GM11168 (cell line): ENCODE measurements around the gene AURKAIP1.

Source experiments
- in situ Hi-C: fragments of 300-500 bp; cut with MboI; formaldehyde crosslinking; loops from one replicate; pipeline ENCODE4 v1.12.0; 2022; ENCODE audit warnings: low sequenced_read_pairs; ENCODE audit not compliant: unreplicated experiment

Gene AURKAIP1

DNA sequence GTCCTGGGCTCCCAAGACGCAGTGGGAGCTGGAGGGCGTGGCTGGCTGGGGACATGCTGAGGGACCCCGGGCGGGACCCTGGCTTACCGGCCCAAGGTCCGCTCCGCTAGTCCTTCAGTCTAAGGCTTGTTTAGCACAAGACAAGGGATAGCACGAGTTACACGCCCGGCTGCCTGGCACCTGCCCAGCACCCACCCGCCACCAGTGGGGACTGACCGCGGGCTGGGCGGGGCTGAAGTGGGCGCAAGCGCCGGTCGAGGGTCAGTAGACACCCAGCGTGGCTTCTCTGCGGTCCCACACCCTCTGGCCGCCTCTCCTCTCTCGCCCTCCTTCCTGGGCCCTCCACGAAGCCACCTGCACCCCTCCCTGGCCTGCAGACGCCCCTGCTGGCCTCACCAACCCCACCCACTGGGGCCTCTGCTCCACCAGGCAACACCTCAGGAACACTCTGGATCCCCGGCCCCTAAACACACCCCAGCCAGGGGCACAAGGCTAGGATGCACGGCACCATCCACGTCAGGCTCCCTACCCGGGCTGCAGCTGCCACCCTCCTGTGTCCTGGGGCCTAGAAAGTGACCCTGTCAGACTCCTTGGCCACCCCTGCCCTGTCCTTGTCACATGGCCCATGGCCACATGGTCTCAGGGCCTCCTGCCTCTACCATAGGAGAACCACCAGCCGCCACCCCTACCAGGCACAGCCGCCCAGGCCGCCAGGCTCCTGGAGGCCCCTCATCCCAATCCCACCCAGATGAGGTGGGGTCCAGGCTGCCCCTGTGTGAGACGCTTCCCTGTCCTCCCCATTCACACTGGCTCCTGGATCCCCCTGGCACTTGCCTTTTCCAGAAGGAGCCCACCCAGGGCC, 37.8 kb downstream of the AURKAIP1 start:
- in situ Hi-C loops = no loop called here

DNA sequence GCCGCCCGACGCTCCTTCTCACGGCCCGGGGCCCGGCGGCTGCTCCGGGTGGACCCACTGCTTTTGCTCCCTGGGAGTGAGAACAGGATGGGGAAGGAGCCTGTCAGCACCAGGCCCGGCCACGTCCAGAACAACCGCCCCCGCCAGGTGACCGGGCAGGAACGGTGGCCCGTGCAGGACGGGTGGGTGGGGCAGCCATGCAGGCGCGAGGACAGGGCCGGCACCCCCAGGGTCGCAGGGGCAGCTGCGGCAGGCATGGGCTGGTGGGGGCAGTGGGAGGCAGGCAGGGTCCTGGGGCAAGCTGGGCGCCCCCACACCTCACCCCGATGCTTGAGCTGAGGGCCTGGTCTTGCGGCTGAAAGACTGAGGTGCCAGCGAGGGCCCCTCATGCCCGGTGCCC, 38.6 kb downstream of the AURKAIP1 start:
- in situ Hi-C loops = no loop called here

DNA sequence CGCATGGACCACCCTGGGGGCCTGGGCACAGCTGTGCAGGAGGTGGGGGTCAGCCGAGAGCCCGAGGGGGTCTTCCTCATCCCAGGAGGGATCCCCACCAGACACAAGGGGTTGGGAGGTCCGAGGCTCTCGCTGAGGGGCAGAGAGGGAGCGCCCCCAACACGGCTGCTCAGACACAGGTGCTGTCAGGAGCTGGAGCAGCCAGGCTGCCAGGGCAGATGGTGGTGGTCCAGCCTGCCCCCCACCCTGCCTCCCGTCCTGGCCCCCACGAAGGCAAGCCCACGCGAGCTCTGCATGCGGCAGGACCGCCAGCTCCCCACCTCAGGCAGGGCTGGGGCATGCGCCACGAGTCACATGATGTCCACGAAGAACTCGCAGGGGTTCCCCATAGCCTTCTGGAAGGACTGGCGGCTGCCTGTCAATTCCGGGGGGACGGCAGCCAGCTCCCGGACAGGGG, 39.2 kb downstream of the AURKAIP1 start:
- in situ Hi-C loops = no loop called here

DNA sequence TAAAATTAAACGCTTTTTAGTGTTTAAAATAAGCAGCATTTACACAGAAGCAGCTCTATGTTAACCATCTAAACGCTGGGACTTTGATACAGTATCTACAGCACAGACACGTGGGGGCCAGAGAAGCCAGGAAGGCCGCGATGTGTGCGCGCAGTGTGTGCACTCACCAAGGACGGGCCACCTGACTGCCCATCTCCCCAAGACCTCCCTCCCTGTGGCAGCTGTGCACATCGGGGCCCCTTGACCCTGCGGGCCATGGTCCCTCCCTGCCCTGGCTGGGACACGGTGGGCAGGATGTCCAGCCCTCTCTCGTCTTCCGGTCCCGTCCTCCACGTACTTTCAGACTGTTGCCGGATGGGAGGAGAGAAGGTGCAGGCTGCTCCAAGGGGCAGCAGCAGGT, 39.7 kb downstream of the AURKAIP1 start:
- in situ Hi-C loops = no loop called here

DNA sequence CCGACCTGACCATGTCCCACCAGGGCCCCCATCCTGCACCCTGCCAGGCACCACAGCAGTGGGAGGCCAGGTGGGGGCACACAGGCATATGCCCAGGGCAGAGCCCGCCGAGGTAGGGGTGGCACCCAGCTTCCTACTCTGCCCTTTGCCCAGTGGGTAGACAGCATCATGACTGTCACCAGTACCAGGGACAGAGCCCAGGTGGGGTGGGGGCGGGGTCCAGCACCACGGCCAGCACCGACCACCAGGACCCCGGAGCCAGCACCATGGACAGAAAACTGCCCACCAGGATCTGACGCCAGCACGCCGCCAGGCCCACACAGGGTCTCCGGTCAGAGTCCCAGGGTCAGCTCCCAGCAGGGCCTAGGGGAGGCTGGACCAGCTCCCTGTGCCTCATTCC, 40.2 kb downstream of the AURKAIP1 start:
- in situ Hi-C loops = no loop called here

DNA sequence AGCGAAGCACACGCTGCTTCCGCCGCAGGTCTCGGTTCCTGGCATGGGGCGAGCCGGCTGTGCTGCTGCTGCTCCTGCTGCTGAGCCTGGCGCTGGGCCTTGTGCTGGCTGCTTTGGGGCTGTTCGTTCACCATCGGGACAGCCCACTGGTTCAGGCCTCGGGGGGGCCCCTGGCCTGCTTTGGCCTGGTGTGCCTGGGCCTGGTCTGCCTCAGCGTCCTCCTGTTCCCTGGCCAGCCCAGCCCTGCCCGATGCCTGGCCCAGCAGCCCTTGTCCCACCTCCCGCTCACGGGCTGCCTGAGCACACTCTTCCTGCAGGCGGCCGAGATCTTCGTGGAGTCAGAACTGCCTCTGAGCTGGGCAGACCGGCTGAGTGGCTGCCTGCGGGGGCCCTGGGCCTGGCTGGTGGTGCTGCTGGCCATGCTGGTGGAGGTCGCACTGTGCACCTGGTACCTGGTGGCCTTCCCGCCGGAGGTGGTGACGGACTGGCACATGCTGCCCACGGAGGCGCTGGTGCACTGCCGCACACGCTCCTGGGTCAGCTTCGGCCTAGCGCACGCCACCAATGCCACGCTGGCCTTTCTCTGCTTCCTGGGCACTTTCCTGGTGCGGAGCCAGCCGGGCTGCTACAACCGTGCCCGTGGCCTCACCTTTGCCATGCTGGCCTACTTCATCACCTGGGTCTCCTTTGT, 41.3 kb downstream of the AURKAIP1 start:
- in situ Hi-C loops = no loop called here

DNA sequence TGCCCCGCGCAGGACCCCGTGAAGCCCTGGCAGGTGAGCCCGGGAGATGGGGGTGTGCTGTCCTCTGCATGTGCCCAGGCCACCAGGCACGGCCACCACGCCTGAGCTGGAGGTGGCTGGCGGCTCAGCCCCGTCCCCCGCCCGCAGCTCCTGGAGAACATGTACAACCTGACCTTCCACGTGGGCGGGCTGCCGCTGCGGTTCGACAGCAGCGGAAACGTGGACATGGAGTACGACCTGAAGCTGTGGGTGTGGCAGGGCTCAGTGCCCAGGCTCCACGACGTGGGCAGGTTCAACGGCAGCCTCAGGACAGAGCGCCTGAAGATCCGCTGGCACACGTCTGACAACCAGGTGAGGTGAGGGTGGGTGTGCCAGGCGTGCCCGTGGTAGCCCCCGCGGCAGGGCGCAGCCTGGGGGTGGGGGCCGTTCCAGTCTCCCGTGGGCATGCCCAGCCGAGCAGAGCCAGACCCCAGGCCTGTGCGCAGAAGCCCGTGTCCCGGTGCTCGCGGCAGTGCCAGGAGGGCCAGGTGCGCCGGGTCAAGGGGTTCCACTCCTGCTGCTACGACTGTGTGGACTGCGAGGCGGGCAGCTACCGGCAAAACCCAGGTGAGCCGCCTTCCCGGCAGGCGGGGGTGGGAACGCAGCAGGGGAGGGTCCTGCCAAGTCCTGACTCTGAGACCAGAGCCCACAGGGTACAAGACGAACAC, 42.1 kb downstream of the AURKAIP1 start:
- in situ Hi-C loops = no loop called here

DNA sequence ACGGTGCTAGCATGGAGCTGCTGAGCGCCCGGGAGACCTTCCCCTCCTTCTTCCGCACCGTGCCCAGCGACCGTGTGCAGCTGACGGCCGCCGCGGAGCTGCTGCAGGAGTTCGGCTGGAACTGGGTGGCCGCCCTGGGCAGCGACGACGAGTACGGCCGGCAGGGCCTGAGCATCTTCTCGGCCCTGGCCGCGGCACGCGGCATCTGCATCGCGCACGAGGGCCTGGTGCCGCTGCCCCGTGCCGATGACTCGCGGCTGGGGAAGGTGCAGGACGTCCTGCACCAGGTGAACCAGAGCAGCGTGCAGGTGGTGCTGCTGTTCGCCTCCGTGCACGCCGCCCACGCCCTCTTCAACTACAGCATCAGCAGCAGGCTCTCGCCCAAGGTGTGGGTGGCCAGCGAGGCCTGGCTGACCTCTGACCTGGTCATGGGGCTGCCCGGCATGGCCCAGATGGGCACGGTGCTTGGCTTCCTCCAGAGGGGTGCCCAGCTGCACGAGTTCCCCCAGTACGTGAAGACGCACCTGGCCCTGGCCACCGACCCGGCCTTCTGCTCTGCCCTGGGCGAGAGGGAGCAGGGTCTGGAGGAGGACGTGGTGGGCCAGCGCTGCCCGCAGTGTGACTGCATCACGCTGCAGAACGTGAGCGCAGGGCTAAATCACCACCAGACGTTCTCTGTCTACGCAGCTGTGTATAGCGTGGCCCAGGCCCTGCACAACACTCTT, 42.8 kb downstream of the AURKAIP1 start:
- in situ Hi-C loops = no loop called here

DNA sequence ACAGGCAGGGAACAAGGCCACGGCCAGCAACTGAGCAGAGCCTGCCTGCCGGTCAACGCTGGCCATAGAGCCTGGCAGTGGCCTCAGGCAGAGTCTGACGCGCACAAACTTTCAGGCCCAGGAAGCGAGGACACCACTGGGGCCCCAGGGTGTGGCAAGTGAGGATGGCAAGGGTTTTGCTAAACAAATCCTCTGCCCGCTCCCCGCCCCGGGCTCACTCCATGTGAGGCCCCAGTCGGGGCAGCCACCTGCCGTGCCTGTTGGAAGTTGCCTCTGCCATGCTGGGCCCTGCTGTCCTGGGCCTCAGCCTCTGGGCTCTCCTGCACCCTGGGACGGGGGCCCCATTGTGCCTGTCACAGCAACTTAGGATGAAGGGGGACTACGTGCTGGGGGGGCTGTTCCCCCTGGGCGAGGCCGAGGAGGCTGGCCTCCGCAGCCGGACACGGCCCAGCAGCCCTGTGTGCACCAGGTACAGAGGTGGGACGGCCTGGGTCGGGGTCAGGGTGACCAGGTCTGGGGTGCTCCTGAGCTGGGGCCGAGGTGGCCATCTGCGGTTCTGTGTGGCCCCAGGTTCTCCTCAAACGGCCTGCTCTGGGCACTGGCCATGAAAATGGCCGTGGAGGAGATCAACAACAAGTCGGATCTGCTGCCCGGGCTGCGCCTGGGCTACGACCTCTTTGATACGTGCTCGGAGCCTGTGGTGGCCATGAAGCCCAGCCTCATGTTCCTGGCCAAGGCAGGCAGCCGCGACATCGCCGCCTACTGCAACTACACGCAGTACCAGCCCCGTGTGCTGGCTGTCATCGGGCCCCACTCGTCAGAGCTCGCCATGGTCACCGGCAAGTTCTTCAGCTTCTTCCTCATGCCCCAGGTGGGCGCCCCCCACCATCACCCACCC, 43.7 kb downstream of the AURKAIP1 start, which contains the start of gene TAS1R3:
Gene TAS1R3 (plus strand): TSS at position 213 of the 898 bp plus-strand sequence. CDS start 66 bp downstream, at position 279.
- in situ Hi-C loops = no loop called here

DNA sequence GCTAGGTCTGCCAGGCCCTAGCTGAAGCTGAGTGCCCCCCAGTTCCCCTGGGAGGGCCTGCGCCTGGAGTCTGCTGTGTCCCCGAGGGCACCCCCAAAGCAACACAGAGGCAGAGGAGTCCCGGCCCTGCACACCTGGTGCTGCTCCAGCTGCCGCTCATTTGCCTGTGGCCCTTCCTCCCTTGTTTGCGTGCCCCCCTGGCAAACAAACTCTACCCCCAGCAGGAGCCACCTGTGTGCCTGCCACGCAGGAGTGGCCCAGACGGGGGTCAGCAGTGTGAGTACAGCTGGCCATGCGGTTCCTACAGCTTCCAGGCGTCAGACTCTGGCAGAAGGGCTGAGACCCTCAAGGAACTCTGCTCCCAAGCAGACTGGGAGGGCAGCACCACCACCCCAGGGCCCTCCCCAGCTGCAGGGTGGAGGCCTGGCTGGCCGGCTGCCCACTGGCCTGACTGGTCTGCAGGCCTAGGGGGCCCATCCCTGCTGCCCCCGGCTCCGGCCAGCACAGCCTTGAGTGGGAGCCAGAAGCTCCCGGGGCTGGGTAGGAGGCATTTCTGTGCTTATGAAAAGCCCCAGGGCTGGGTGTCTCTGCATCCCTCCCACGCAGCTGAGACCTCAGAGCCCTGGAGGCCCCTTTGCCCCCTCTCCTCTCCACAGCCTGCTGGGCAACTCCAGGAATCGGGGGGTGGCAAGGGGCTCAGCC, 44.5 kb downstream of the AURKAIP1 start:
- in situ Hi-C loops = no loop called here

DNA sequence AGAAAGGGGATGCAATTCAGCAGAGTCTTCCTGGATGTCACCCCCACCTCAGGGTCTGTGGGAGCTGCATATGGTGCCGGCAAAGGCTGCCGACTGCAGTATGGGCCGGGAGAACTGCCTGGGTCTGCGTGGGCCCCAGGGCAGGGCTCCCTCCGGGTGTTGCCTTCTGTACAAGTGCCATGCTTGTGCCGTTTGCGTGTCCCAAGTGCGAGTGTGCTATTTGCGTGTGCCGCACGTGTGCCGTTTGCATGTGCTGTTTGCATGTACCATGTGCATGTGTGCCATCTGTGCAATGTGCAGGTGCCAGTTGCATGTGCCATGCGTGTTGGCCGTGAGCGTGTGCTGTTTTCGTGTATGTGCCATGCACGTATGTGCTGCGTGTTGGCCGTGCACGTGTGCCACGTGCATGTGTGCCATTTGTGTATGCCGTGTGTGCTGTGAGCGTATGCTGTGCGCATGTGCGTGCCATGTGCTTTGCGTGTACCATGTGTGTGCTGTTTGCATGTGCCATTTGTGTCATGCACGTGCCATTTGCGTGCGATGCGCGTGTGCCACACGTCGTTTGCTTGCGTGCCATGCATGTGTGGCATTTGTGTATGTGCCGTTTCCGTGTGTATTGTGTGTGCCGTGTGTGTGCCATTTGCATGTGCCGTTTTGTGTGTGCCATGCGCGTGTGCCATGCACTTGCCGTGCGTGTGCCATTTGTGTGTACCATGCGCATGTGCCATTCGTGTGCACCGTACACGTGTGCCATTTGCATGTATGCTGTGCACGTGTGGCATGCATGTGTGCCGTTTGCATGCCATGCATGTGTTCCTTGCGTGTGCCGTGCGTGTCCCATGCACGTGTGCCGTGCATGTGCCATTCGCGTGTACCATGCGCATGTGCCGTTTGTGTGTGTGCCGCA, 45.5 kb downstream of the AURKAIP1 start:
- in situ Hi-C loops = no loop called here

DNA sequence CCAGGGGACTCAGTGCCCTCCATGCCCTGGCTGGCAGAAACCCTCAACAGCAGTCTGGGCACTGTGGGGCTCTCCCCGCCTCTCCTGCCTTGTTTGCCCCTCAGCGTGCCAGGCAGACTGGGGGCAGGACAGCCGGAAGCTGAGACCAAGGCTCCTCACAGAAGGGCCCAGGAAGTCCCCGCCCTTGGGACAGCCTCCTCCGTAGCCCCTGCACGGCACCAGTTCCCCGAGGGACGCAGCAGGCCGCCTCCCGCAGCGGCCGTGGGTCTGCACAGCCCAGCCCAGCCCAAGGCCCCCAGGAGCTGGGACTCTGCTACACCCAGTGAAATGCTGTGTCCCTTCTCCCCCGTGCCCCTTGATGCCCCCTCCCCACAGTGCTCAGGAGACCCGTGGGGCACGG, 46.8 kb downstream of the AURKAIP1 start:
- in situ Hi-C loops = no loop called here

DNA sequence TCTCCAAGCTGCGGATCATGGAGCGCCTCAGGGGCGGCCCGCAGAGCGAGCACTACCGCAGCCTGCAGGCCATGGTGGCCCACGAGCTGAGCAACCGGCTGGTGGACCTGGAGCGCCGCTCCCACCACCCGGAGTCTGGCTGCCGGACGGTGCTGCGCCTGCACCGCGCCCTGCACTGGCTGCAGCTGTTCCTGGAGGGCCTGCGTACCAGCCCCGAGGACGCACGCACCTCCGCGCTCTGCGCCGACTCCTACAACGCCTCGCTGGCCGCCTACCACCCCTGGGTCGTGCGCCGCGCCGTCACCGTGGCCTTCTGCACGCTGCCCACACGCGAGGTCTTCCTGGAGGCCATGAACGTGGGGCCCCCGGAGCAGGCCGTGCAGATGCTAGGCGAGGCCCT, 47.7 kb downstream of the AURKAIP1 start:
- in situ Hi-C loops = no loop called here

DNA sequence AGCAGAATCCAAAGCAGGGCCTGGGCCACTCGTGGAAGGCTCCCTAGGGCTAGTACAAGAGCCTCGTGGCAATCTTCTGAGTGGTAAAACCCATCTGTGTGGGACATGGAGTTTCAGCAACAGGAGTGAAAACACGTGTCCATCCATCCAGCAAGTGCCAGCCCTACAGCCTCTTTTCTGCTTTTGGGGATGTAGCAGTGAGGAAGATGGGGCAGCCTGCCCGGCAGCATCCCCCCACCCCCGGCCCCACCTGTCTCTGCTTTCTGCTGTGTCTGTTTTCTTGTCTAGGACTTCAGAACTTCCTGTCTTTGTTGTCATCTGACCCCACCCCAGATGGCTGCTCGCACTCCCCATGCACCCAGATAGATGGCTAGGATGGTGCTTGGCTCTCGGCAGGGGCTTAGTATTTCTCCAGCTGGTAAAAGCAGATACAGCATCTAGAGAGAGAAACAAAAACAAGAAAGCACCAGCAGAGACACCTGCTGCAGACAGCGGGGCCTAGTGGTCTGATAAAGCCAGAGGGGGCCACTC, 48.9 kb downstream of the AURKAIP1 start:
- in situ Hi-C loops = no loop called here

DNA sequence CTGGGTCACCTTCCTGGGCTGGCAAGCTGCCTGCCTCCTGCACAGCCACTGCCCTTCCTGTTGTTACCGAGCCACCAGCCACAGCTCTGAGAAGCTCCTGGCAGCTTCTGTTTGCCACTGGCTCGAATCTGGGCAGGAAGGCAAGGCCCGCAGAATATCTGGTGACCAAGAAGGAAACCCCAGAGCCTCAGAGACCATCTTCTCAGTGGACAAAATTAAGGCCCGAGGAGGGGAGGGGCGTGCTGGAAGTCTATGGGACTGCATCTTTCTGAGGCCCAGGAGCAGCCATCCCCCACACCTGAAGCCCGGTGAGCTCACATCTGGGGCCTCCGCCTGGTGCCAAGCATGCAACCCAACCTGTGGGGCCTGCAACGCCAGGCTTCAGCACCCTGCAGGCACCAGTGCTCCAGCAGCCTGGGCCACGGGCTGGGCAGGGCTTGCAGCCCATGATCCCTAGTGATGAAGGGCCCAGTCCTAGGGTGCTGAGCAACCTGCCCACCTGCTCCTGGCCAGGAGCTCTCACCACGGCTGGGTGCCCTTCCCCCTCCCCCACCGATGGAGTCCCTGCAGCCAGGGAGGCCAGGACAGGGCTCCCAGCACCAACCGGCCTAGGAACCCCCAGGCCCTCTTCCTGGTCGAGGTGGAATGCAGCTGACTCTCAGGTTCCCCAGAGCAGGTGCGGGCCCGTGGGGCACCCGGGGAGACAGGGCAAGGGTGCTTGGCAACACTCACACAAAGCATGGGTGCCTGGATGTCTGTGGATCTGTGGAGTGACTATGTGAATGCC, 49.5 kb downstream of the AURKAIP1 start:
- in situ Hi-C loops = no loop called here

DNA sequence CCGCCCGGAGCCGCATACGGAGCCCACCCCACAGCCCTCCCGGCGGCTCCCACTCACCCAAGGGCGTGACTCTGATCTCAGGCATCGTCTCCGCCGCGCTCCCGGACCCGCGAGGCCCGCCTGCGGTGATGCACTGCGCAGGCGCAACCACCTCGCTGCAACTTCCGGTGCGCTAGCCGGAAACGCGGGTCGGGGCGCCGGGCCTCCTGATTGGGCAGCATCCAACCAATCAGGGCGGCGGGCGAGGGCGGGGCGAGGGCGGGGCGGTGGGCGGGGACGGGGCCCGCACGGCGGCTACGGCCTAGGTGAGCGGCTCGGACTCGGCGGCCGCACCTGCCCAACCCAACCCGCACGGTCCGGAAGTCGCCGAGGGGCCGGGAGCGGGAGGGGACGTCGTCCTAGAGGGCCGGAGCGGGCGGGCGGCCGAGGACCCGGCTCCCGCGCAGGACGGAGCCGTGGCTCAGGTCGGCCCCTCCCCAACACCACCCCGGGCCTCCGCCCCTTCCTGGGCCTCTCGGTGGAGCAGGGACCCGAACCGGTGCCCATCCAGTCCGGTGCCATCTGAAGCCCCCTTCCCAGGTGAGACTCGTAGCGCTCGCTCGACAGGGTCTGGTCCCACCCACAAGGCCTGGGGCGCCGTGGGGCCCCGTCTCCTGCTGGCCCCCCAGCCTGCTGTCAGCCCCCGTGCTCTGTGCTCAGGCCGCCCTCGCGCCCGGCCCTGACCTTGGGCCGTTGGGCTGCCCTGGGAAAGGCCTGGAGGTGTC, 50.3 kb downstream of the AURKAIP1 start, which contains the start of the genes CPTP and INTS11:
Gene CPTP (plus strand): TSS at position 279 of the 764 bp plus-strand sequence. CDS start 2,109 bp downstream, outside the sequence.
Gene INTS11 (minus strand): TSS at position 137 of the 764 bp plus-strand sequence. CDS start 52 bp downstream, at position 85.
- in situ Hi-C loops = no loop called here
